NOMO-1 treated with dmso at 0.1 percent for 144 hours (cell line): ENCODE results near the gene SLIT3.

Experiments used
- DNase-seq: peaks from one replicate; lab custom pipeline; 2025; ENCODE audit not compliant: unreplicated experiment; lab: John Stamatoyannopoulos, UW

SLIT3 gene

DNA sequence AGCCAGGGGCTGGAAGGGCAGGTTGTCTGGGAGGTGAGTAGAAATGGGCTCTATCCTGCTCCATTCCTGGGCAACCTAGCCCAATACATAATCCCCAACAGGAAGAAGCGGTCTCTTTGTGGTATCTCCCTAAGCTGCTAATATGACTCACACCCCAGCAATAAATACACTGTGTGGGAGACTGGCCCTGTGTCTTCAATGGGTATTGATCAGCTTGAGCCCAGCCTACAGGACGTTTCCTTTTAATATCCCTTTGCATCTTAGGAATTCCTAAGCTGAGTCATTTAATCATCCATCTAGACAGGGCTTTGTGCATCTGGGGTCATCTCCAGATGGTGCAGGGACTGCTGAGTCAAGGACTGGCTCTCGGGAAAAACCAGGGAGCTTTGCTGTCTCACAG, 514.8 kb downstream of the SLIT3 start:
- no peak for DNase-seq

DNA sequence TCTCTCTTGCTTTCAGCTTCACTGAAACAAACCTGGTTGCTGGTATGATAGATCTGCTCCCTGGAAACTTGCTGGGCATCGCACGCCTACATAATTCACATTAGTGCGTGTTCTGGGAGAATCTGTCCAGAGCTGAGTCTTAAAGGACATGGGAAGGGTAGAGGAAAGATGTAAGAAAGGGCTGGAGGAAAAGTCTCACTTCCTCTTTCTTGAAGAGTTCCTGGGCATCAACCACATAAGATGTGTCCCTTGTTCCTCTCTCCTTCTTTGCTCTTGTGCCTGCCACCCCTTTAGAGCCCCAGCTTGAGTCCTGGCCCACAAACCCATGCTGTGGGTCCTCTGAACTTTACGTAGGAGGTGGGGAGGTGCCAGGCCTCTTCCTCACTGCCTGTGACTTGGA, 516.5 kb downstream of the SLIT3 start:
- DNase-seq = no peak

DNA sequence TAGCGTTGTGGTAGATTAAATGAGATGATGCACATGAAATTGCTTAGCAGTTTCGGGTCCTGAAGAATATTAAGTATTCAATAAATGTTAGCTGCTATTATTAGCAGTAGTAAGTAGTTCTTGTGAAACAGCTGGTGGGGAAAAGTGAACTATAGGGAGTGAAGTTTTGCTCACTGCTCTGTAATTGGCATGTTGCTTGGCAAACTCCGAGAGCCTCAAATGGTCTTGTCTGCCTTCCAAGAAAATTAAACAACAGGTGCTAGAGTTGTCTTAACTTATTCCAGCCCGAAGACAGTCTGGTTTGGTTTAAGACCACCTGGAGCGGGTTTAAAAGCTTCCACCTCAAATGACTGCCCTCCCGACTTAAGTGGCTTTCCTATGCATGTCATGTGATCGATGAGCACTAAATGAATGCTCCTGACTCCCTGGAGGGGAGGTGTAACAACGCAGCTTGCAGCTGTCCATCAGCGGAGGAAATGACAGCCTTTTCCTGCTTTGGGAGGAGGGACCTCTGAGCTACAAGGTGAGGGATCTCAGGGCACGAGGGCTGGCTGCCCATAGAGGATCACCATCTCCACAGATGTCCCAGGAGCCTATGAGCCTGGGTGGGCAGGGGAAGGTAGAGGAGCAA, 518.9 kb downstream of the SLIT3 start:
- DNase-seq = no peak

DNA sequence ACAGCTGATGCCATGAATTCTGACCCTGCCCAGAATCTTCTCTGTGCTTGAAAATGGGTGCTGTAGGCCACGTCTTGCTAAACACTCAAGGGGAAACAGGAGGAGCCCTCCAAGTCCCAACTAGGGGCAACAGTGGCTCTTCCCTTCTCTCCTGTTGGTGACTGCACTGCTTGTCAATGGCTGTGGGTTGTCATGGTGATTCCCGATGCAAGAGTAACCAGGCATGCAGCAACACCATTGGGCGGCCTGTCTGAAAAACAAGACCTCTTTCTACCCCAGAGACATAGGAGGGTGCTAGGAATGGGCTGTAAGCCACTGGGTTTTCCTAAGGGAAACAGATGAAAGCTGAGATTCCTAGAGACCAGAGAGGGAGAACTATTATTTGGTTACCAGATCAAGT, 520.1 kb downstream of the SLIT3 start:
- DNase-seq = no peak

DNA sequence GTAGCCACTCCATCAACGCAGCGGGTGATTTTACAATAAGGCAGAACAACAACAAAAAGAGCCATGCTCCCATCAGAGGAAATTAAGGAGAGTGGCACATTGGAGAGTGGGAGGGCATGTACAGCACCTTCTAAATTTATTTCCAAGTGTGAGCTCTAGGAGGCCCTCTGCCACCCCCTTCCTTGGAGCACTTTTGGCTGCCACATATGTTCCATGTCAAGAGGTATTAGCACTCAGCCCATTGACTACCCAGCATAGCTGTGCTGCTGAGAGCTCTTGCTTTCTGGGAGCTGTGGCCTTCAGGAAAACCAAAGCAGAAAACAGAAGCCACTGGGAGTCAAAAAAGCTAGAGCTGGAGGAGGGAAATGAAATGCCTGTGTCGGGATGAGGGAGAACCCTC, 521.6 kb downstream of the SLIT3 start:
- no peak for DNase-seq

DNA sequence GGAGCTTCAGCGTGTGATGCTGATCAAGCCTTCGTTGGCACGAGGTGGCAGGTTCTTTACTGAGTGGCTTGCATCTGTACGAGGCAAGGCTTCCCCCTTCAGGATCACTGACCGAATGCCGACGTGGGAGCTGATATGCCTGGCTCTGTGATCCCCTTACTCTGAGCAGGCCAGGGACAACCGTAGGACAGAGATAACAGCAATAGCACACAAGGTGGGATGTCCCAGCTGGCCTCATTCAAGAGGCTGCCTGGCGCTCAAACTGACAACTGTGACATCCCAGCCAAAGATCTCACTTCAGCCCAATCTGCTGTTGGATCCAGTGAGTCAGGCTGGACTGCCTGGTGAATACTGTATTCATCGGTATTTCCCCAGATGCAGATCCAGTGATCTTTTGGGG, 522.4 kb downstream of the SLIT3 start:
- DNase-seq = no peak

DNA sequence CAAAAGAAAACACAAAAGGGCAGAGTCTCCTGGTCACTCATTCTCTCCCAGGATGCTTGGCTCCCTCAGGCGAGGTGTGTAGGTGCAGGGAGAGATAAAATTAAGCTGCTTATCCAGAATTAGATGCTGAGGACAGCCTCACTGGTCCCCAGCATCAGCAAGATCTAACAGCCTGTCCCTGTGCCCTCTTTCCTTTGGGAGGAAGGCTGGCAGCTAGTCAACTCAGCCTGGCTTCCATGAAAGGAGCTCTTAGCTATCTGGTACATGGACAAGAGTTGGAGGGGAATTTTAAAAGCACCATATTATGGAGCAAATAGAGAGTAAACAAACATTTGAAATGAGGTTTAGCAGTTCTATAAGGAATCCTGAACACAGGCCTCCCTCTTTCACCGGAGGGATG, 523.3 kb downstream of the SLIT3 start:
- DNase-seq = no peak

DNA sequence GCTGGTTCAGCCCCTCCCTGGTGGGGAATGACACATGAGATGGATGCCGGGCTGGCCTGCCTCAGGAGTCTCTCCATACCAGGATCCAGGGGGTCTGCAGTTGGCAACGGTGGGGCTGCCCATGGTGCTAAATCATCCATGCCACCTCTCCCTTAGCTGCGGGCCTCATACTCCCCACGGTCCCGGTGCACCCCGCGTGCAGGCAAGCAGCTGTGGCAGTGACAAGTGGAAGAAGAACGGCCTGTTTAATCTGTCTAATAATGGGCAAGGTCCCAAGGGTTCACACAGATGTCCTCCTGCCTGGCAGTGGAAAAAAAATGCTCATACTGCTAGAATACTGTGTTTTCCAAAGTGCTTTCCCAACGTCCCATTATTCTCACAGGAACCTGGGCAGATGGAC, 524.9 kb downstream of the SLIT3 start:
- DNase-seq = no peak

DNA sequence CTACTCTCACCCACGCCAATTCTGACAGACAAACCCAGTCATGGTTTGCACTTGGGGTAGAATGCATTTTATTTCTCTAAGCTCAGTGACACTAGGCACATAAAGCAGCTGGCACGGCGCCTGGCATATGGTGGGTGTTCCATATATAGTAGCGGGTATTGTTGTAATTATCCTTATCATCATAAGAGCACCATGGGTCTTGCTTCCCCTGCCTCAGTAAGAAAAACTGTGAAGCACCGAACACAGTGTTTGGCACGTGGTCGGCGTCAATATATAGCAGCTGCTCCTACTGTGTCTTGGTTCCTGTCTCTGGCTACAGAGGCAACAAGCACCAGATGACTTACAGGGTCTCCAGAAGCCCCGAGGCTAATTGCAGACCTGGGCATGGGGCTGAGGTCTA, 527.7 kb downstream of the SLIT3 start:
- no peak for DNase-seq

DNA sequence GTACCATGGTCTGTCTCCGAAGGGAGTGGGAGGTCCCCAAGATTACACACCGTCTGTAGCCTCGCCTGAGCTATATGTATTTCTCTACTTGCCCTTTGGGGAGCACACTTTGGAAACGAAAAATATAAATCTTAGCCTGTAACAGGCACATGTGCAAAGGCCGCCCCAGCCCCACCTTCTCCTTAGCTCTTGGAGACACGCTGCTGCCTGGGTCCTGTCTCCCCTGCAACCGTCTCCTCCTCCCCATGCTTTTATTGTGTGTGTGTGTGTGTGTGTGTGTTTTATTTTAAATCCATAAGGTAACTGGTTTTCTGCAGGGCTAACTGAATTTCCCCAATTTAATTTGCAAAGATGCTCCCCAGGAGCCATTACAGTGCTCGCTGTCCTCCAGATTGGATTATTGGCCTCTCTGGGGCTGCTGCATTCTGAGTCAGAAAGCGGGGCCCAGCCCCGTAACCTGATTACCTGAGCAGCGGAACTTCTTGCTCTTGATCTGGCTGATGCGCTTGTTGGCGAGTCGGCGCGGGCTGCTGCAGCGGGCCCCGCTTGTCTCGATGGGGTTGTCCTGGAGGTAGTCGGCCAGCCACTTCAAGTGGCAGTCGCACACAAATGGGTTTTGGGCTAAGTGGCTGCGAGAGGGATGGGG, 528.5 kb downstream of the SLIT3 start:
- DNase-seq = no peak

DNA sequence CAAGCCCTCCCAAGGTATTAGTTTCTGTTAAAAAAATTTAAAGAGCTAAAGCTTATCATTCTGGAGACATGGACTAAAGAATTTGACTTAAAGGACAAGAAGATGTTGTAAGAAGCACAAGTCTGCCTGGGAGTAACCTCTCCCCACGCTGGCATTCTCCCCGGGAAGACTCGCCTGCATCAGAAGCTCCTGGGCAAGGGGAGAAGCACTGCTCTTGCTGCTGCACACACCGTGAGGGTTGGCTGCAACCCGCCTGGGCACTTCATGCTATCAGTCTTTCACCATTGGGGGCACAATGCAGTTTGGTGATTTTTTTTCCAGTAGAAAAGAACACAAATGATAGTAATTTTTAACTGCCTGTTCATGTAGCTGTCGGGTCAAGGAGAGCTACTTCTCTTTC, 529.3 kb downstream of the SLIT3 start:
- no peak for DNase-seq

DNA sequence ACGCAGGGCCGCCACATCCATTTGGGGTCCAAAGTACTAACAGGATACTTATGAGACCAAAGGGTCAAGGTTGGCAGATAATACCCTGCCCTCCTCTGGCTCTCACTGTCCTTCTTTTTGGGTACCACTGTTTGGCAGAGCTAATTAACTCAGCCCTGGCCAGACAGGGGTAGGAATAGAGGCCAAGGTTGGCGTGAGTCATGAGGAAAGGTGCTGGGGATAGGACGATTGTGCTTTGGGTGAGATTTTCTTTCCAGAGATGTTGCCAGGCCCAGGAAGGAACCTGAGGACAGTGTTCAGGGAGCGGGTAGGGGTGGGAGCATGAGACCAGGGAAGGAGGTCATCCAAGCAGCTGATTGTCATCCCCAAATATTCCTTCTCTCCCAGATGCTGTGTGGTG, 529.9 kb downstream of the SLIT3 start:
- no peak for DNase-seq

DNA sequence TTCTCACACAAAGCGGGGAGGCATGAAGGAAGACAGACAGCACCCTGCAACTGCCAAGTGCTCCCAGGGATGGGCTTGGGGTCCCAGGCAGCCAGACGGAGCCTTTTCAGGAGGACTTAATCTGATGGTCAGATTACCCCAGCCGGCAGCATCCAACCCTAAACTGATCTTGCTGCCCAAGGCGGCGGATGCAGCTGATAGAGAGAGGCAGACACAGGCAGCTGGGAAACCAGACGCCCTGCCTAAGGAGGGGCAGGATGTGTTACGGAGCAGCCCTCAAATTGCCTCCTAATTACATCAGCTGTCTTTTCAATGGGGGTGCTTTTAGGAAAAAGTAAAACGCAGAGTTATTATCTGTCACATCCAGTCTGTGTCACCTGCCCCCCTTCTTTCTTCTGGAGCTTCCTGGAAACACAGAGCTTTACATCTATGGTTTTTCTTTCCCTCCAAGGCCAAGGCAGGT, 530.9 kb downstream of the SLIT3 start:
- no peak for DNase-seq

DNA sequence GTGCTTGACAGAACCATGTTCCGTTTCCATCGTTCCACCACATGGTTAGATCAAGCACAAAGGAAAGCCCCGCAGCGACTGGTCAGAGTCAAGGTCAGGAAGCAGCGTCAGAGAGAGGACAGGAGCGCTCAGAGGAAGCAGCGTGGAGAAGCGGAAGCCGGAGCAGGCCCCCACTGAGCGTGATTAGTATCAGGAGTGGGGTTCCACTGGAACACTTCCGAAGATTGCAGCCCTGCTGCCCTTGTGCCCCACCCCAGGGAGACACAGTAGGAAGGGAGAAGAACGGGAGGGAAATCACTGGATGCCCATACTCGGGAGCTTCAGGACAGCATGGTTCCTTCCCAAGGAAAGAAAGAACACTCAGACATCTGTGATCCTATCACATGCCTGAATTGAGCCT, 532.8 kb downstream of the SLIT3 start:
- no peak for DNase-seq

DNA sequence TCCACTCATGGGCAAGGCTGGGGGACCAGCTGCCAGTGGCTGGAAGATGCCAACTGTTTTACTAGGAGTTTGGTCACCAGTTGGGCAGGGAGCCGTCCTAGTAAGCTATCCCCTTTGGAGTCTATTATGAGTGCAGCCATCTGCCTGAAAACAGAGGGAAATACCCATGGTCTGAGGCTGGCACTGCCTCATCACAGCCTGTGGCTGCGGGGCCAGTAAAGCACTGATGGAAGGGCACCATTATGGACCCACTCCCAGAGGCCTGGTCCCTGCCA, 534.6 kb downstream of the SLIT3 start:
- no peak for DNase-seq

DNA sequence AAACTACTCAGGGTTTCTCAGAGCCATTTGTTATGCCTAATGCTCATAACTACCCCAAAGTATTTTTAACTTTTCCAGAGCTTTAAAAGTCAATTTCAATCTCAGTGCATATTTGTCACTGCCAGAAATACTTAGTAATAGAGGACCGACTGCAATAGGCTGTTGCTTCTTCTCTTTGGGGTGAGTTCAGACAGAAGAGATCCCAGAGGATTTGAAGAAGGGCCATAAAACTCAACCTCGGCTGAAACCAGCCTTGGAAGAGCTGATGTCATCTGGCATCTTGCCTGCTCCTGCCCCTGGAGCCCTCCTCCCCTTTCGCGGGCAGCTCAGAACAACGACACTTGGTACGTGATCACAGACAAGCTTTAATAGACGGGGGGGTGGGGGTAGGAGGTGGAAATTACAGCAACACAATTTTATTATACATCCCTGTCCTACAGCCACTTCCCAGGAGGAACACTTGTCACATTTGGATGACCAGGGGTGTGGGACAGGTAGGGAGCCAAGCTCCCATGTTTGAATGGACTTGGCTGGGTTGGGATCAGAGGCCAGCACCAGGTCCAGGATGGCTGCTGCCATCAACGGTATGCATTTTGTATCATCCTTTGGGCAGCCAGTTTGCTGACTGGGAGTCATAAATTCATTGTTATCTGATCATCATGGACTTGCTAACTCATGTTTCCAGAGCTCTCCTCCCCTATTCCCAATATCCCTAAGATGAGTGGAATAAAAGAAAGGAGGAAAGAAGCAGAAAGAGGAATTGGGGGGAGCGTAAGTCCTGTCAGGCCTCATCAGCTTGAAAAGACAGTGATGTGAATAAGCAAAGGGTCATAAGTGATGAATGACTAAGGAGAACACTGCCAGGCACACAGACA, 535.2 kb downstream of the SLIT3 start:
- no peak for DNase-seq

DNA sequence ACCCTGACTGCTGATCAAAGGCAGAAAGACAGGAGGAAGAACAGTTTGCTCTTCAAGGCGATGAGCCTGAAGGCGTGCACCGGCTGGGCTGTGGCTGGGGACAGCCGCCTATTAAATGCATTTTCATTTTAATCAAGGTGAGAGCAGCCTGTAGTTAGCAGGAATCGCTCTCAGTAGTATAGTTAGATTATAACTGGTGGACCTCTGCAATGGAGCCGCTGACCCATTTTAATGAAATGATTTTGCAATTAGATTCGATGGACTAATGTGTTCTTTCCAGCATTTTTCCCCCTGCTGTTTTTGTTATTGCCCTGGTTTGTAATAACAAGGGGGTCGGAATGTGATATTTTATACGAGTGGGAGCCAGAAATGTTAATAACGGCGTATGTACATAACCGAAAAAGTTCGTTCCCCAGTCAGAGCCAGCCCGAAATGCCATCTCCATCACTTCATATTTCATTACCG, 535.8 kb downstream of the SLIT3 start:
- DNase-seq = no peak

DNA sequence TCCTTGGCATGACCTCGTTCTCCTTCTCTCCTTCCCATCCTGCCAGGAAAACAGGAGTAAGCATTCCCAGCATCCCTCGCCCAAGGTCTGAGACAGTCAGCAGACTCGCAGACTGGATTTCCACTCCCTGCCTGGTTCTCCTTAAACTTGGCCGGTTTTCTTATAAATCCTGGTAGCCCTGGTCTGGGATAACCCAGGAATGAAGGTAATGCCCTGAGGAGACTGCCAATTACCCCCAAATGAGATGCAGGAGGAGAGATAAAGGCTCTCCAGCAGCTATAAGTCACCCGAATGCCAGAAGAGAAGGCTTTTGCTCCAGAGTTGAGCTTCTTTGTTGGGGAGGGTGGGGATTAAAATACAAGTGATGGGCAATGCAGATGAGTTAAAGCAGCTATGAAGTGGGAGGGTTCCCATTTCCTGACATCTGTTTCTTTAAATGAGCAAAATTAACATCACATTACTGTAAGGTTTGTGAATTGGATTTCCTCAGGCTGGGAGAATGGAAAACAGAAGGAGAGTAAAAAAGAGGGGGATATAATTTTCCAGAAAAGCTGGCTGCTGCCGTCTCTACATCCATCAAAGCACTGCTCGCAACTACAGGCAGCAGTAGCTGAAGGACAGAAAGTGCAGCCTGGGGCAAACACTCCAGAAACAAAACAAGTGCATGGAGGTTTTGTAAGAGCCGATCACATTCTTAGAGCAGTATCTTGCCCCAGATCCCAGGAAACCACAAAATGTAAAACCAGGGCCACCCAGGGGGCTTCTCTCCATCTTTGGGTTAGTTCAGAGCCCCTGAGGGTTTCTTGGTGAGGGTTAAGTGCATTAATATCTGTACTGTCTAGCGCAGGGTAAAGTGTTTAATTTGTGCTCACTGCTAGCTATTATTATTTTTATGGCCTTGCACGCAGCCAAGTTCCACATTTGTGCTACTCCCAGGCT, 544.2 kb downstream of the SLIT3 start:
- DNase-seq = no peak

DNA sequence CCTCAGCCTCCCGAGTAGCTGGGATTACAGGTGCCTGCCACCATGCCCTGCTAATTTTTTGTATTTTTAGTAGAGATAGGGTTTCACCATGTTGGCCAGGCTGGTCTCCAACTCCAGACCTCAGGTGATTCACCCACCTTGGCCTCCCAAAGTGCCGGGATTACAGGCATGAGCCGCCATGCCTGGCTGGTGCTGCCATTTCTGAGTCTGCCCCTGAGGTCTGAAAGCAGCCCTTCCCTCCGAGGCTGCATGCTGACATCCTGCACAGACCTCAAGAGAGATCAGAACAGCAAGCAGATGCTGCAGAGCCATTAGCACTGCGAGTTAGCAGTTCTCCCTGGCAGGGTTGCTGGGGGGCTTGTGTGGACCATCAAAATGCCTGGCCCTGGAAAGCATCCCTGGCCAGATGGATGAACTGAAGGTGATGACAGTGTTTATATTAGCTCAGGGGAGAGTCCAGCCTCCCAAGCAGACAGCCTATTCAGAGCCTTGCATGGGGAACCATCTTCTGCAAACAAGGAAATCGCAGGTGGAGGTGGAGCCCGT, 545.3 kb downstream of the SLIT3 start:
- DNase-seq = no peak

DNA sequence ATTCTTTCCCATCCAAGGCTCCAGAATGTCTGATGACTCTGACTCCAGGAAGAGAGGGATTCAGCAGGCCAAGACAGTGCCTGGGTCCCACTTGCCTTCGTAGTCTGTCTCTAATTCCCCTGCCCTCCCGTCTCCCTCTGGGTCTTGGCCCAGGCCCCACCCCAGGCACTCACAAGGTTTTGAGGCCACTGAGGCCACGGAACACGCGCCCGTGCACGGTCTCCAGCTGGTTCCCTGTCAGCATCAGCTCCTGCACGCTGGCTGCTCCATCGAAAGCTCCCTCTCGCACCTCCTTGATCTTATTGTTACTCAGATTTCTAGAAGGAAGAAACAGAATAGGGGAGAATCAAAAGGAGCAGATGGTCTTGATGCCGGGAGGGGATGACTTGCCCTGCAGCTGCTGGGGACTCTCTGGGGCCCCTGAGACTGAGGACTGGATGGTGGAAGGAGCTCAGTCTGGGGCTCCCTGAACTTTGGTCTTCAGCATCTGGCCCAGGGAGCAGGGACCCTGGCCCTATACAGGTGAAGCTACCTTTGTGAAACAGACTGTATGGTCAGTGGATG, 547.2 kb downstream of the SLIT3 start:
- no peak for DNase-seq
